Heart right ventricle (tissue), 16 donors: ENCODE data around the gene DIP2C. TPM values are rescaled to one million over a fixed set of nuclear protein-coding genes. Genes with fewer than 3 reads are reported as not detected.

Experiments
- ATAC-seq, 8 donors: fragments of 200-7000 bp; cut with Tn5 transposase; one replicate each; pipeline ENCODE4 v1.9.1; 2020; ENCODE audit warnings: mild to moderate bottlenecking in 8 of 8, moderate library complexity in 8 of 8, moderate number of reproducible peaks in 1 of 8
- DNase-seq, 2 donors: peaks; one replicate each; pipeline ENCODE4 v3.0.0-alpha.2; 2020
- H3K27ac ChIP-seq, 10 donors: fragments of 200-600 bp; sonication (generic) in 2 of 10; one replicate each; pipeline versions ENCODE4 v1.5.0 to v1.8.0; 2020 to 2022; ENCODE audit warnings: mild to moderate bottlenecking in 3 of 10
- H3K27me3 ChIP-seq, 7 donors: fragments of 200-600 bp; one replicate each; pipeline ENCODE4 v1.8.0; 2021 to 2022; ENCODE audit warnings: mild to moderate bottlenecking in 2 of 7
- H3K36me3 ChIP-seq, 9 donors: fragments of 200-600 bp; sonication (generic) in 1 of 9; one replicate each; pipeline versions ENCODE4 v1.5.0 to v1.8.0; 2020 to 2022; ENCODE audit warnings: mild to moderate bottlenecking in 2 of 9
- H3K4me1 ChIP-seq, 9 donors: fragments of 200-600 bp; sonication (generic) in 1 of 9; one replicate each; pipeline versions ENCODE4 v1.5.0 to v1.8.0; 2020 to 2022; ENCODE audit warnings: mild to moderate bottlenecking in 4 of 9
- H3K4me3 ChIP-seq, 10 donors: fragments of 200-600 bp; sonication (generic) in 2 of 10; one replicate each; pipeline versions ENCODE4 v1.5.0 to v1.8.0; 2020 to 2022; ENCODE audit warnings: mild to moderate bottlenecking in 7 of 10, moderate library complexity in 2 of 10
- H3K9me3 ChIP-seq, 11 donors: fragments of 200-600 bp in 10 of 11; sonication (generic) in 2 of 11; one replicate each; pipeline versions ENCODE4 v1.5.0 to v1.8.0; 2013 to 2022; ENCODE audit warnings: mild to moderate bottlenecking in 2 of 11, control low read depth in 1 of 11, moderate library complexity in 1 of 11
- CTCF ChIP-seq, 9 donors: fragments of 200-600 bp; sonication (generic) in 2 of 9; IDR thresholded peaks; one replicate each; pipeline versions ENCODE4 v1.5.0 to v1.8.0; 2021 to 2022; ENCODE audit warnings: antibody characterized with exemption in 9 of 9, mild to moderate bottlenecking in 5 of 9, moderate library complexity in 1 of 9
- WGBS, 2 donors: extraction: QIAGEN DNeasy Blood & Tissue Kit; methylation state at CpG; one replicate each; pipeline ENCODE4 v1.1.7; 2013; ENCODE audit warnings: inconsistent platforms in 1 of 2; 5-methylcytosine and 5-hydroxymethylcytosine counted together
- intact Hi-C, 10 donors: fragments of 100-400 bp; cut with DNase I; formaldehyde crosslinking; loops; one replicate each; pipeline versions ENCODE4 v1.11.1 to v1.14.2; 2022
- polyA plus RNA-seq, 2 donors: library from polyadenylated mRNA; stranded (reverse); fragments of 200-250 nt; gene quantifications; one replicate each; pipeline ENCODE4 v1.2.3, GENCODE V29; 2013
- total RNA-seq, 10 donors: library from RNA; stranded (reverse); fragmentation: NEBNext Ultra II Directional in 3 of 10; extraction: Animal tissue kit (Norgen Biotek cat#: 25700) in 3 of 10; gene quantifications; one replicate each; pipeline versions ENCODE4 v1.2.1 to v1.2.4, GENCODE V29; 2021 to 2023
- donor health status: Arrhythmogenic right ventricular cardiomyopathy.
- donor health status: ischemic (EF 13 %, LVEDD 7.1; RV severe dilation, severe dysfunction).
- donor health status: healthy with polysubstance abuse.
- donor health status: DM: no; HTN: yes; CAD: no.
- donor health status: DM: no; HTN: no; CAD: no.
- donor health status: ischemic (EF 25% LVEDD 6.9; RV normal size, moderate dysfunction).
- donor health status: ischemic (EF 25% LVEDD 5.7; RV mildly dilated, moderate dysfunction).
- donor health status: healthy.
- donor health status: DM: yes; HTN: yes; CAD: no.
- donor health status: Ischemic cardiomyopathy.
- donor health status: ischemic (EF 35%, LVEDD 5.7; RV mildly dilated, moderate dysfunction).
- donor health status: nonischemic (EF 11% LVEDD 7.7; RV severe dilation, severe dysfunction).
- donor health status: DM: yes; HTN: yes; CAD: no.
- donor health status: PGD.
- donor health status: ischemic (EF 29% LVEDD 5.4; RV normal size, mild dysfunction).
- donor health status: nonischemic (EF 23%, LVEDD 6.1; RV moderate dilation, normal function).

The DIP2C gene
- total and polyA plus RNA-seq, 12 donors: 7.1 to 48.2 (median 33.7) TPM

DNA sequence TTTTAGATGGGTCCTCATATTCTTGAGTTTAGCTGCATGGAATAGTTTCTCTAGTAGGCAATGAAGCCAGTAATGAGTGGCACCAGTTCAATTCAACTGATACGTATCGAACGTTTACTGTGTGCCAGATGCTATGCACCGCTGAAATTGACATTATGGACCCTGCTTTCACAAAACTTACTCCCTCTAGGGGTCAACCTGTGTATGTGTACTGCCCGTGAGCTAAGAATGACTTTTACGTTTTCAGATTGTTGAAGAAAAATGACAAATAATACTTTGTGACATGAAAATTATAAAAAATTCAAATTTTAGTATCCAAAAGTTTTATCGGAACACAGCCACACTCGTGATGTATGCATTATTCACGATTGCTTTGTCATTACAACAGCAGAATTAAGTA, 458.7 kb downstream of the DIP2C start:
- DNase-seq: no peak
- peaks cover 0 to 5% (median 0%) of the 10 kb centered on the region in 9 donors for H3K4me1 ChIP-seq
- no peaks in the 10 kb centered on the region for H3K27me3 ChIP-seq
- WGBS, 2 donors: 91% methylated on average over 9 of the region's 9 CpGs
- no peak for ATAC-seq
- H3K27ac ChIP-seq: no peak overlapping the region
- no peaks in the 10 kb centered on the region for H3K9me3 ChIP-seq
- intact Hi-C loops: no loop called here
- H3K4me3 ChIP-seq: no peak overlapping the region
- peak in 6 of 9 donors; percentile 12 to 45 (median 28) for TF ChIP-seq CTCF (IDR thresholded peaks at IDR 0.05)
- H3K36me3 ChIP-seq: peaks cover 0 to 14% (median 0%) of the 10 kb centered on the region in 9 donors

- DNase-seq (no peak), ATAC-seq (no peak)
- no peaks in the 10 kb centered on the region for H3K9me3 ChIP-seq
- no peak for TF ChIP-seq CTCF (IDR thresholded peaks at IDR 0.05)
- no peak overlapping the region for H3K27ac ChIP-seq
- H3K36me3 ChIP-seq: peaks cover 0 to 9% (median 0%) of the 10 kb centered on the region in 9 donors
- intact Hi-C loops: no loop called here
- 93 to 94% methylated on average over 6 of the region's 6 CpGs for WGBS, 2 donors
- H3K4me1 ChIP-seq: no peaks in the 10 kb centered on the region
- H3K4me3 ChIP-seq: no peak overlapping the region
- H3K27me3 ChIP-seq: no peaks in the 10 kb centered on the region
Measured at GRCh38 chr10:228366-228765, 461.1 kb downstream of the DIP2C start.

DNA sequence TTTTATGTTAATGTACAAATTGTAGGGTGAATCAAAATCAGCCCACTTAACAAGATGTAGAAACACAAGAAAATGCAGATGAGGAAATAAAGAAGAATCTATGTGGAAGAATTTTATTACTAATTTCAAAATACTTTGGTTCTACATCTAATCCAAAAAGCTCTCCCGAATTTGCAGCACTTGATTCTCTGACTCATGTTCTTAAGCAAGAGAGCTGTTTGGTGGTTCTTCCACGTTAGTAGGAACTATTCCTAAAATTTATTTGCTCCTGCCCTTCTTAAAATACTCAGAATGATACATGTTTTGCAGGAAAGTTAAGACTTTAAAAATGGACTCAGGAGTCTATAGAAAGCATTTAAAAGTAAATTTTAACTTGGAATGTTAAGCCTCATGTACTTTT, 462.5 kb downstream of the DIP2C start:
- Histone ChIP-seq H3K27me3 (no peaks in the 10 kb centered on the region), H3K4me3 (no peak overlapping the region), H3K4me1 (no peaks in the 10 kb centered on the region), H3K9me3 (no peaks in the 10 kb centered on the region), H3K27ac (no peak overlapping the region), H3K36me3 (peaks cover 0 to 5% (median 0%) of the 10 kb centered on the region in 9 donors)
- no peak for TF ChIP-seq CTCF (IDR thresholded peaks at IDR 0.05)
- WGBS, 2 donors: 83 to 95% methylated on average over 2 of the region's 2 CpGs
- DNase-seq (no peak), ATAC-seq (no peak)
- intact Hi-C loops: no loop called here

GRCh38 chr10:226018-226417, 463.4 kb downstream of the DIP2C start:
- DNase-seq: no peak
- Histone ChIP-seq H3K4me1 (no peaks in the 10 kb centered on the region), H3K9me3 (no peaks in the 10 kb centered on the region), H3K4me3 (no peak overlapping the region), H3K36me3 (peaks cover 0 to 13% (median 0%) of the 10 kb centered on the region in 9 donors), H3K27ac (no peak overlapping the region), H3K27me3 (no peaks in the 10 kb centered on the region)
- ATAC-seq: no peak
- TF ChIP-seq CTCF (IDR thresholded peaks at IDR 0.05): no peak
- intact Hi-C loops: no loop called here
- 97 to 100% methylated on average over 2 of the region's 2 CpGs for WGBS, 2 donors
